ENCODE results near the gene ERC2. TPM values are rescaled to one million over a fixed set of nuclear protein-coding genes. Genes with fewer than 3 reads are reported as not detected.

ERC2 gene
- total and polyA plus RNA-seq, 2 of the 13 experiments (the other 11 are each of a cell fraction or from before 2014, with no cell fraction given) = 0.16 to 0.22 TPM

DNA sequence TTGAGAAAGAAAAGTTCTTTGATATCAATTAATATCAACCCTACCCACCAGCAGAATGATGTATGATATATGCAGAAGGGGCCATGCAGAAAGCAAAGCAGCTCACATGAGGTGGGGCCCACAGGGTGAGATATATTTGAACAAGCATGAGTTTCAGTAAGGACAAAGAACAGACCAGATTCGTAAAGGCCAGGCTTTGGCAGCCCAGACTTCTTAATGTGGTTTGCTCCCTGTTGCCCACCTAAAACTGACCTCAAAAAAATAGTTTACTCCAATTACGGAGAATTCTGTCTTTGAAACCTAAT is 725.5 kb downstream of the ERC2 start:
- in situ Hi-C loops (cut with HindIII; ENCODE audit: extremely low pct_ligation_motif_present, low pct_unique_long_range_greater_than_20kb) (loop anchor here (10.0 to 25.0 kb wide), 2 partner anchors 258 to 880 kb away; partner anchors contain the start of gene WNT5A), intact Hi-C loops (cut with micrococcal nuclease; ENCODE audit: unreplicated experiment) (no loop called here)
- ChIA-PET CTCF (ENCODE audit: low intra/inter-chr PET ratio, low total read pairs) (no interaction called here), POLR2A (no interaction called here)
- Histone ChIP-seq H3K79me2 (ENCODE audit: insufficient read depth, low read length) (no peaks in the 10 kb centered on the region), H3K4me2 (ENCODE audit: low read depth, low read length) (no peak overlapping the region), H3K4me1 (ENCODE audit: insufficient read depth, low read length) (no peaks in the 10 kb centered on the region), H4K20me1 (ENCODE audit: insufficient read depth, low read length) (no peaks in the 10 kb centered on the region), H3K36me3 (replicated peaks in 1 of 2; ENCODE audit: control insufficient read depth in 1 of 2, insufficient read depth in 2 of 2, low read length in 2 of 2) (no peaks in the 10 kb centered on the region), H3K9me3 (ENCODE audit: low read length) (no peaks in the 10 kb centered on the region), H3K27me3 (ENCODE audit: control insufficient read depth in 1 of 2, insufficient read depth in 2 of 2, low read length in 2 of 2) (no peaks in the 10 kb centered on the region), H3K4me3 (replicated peaks in 1 of 3; ENCODE audit: insufficient read depth in 1 of 3, low read depth in 2 of 3, low read length in 3 of 3) (no peak overlapping the region), H3K27ac (ENCODE audit: extremely low read length, insufficient read depth, low read length) (no peak overlapping the region), H3K9ac (ENCODE audit: insufficient read depth, low read depth, low read length) (no peak overlapping the region), H2AFZ (ENCODE audit: low read length) (no peak overlapping the region)
- ATAC-seq (no peak), FAIRE-seq (no peak), DNase-seq (ENCODE audit: low spot score) (no peak)
- no peak for TF ChIP-seq GZF1 (CRISPR knock-in tag; IDR thresholded peaks at IDR 0.05)
- no peak for TF ChIP-seq ZNF225 (CRISPR knock-in tag; IDR thresholded peaks at IDR 0.05)
- TF ChIP-seq ESRRA (CRISPR knock-in tag; IDR thresholded peaks at IDR 0.05; ENCODE audit: low read depth) = no peak
- 27% methylated on average over 2 of the region's 2 CpGs for WGBS (ENCODE audit: low lambda C conversion rate)
- no TSS peak for BruUV-seq (replicated peaks)

DNA sequence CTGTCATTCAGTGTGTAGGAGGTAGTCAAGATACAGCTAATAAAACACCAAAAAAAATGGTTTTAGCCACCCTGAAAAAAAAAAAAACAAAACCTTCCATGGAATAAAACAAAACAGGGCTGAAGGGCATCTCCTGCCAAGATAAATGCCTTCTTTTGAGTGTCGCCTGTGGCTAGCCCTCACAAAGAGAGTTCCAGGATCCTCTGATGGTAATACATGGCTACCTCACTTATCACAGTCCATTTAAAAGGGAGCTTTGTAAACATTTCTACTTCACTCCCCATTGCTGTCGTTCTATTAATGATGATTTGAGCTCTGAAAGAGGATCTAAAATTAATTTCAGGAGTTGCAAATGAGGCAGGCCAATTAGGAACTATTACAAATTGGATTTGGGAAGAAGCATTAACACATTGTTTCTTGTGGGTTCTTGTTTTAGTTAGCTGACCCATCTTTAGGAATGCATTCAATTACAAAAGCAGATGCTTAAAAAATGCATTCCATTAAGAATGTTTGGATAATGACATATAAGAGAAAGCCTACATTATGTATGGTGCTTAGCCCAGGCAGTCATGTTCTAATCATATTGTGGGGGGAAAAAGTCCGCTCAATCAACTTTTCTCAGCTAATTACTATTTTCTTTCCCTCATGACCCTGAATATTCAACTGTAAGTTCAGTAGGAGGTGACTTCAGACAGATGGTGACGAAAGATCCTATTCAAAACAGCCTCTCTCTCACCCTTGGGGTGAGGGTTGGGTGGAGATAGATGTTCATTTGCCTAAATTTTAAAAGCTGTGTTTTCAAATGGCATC is 726.0 kb downstream of the ERC2 start:
- Histone ChIP-seq H3K9me3 (ENCODE audit: low read length) (no peaks in the 10 kb centered on the region), H4K20me1 (ENCODE audit: insufficient read depth, low read length) (no peaks in the 10 kb centered on the region), H3K27me3 (ENCODE audit: control insufficient read depth in 1 of 2, insufficient read depth in 2 of 2, low read length in 2 of 2) (no peaks in the 10 kb centered on the region), H3K4me2 (ENCODE audit: low read depth, low read length) (no peak overlapping the region), H2AFZ (ENCODE audit: low read length) (no peak overlapping the region), H3K9ac (ENCODE audit: insufficient read depth, low read depth, low read length) (no peak overlapping the region), H3K4me3 (replicated peaks in 1 of 3; ENCODE audit: insufficient read depth in 1 of 3, low read depth in 2 of 3, low read length in 3 of 3) (no peak overlapping the region), H3K79me2 (ENCODE audit: insufficient read depth, low read length) (no peaks in the 10 kb centered on the region), H3K36me3 (replicated peaks in 1 of 2; ENCODE audit: control insufficient read depth in 1 of 2, insufficient read depth in 2 of 2, low read length in 2 of 2) (no peaks in the 10 kb centered on the region), H3K27ac (ENCODE audit: extremely low read length, insufficient read depth, low read length) (no peak overlapping the region), H3K4me1 (ENCODE audit: insufficient read depth, low read length) (no peaks in the 10 kb centered on the region)
- ChIA-PET CTCF (ENCODE audit: low intra/inter-chr PET ratio, low total read pairs) (no interaction called here), POLR2A (no interaction called here)
- WGBS (ENCODE audit: low lambda C conversion rate) = 9% methylated on average over 4 of the region's 4 CpGs
- ATAC-seq (no peak), FAIRE-seq (no peak), DNase-seq (ENCODE audit: low spot score) (no peak)
- in situ Hi-C loops (cut with HindIII; ENCODE audit: extremely low pct_ligation_motif_present, low pct_unique_long_range_greater_than_20kb) = loop anchor here (10.0 to 25.0 kb wide), 2 partner anchors 257 to 880 kb away; partner anchors contain the start of gene WNT5A
- no TSS peak for BruUV-seq (replicated peaks)
- intact Hi-C loops (cut with micrococcal nuclease; ENCODE audit: unreplicated experiment) = no loop called here
- TF ChIP-seq NFYB (CRISPR knock-in tag; IDR thresholded peaks at IDR 0.05) (no peak), ZNF33B (CRISPR knock-in tag; IDR thresholded peaks at IDR 0.05) (no peak), NCOA5 (CRISPR knock-in tag; IDR thresholded peaks at IDR 0.05) (no peak), RXRB (CRISPR knock-in tag; IDR thresholded peaks at IDR 0.05; ENCODE audit: borderline replicate concordance) (no peak), KLF13 (CRISPR knock-in tag; IDR thresholded peaks at IDR 0.05) (no peak), ZNF773 (CRISPR knock-in tag; IDR thresholded peaks at IDR 0.05; ENCODE audit: borderline replicate concordance) (no peak), KDM1A (CRISPR knock-in tag; IDR thresholded peaks at IDR 0.05) (no peak), ZNF18 (CRISPR knock-in tag; IDR thresholded peaks at IDR 0.05; ENCODE audit: insufficient replicate concordance) (no peak), ASH2L (IDR thresholded peaks at IDR 0.05; ENCODE audit: insufficient read length, low read depth, low read length) (no peak), TBL1XR1 (IDR thresholded peaks at IDR 0.05; ENCODE audit: borderline replicate concordance, low read length, partially characterized antibody) (no peak), ZNF432 (CRISPR knock-in tag; IDR thresholded peaks at IDR 0.05; ENCODE audit: borderline replicate concordance) (no peak), MEIS2 (CRISPR knock-in tag; IDR thresholded peaks at IDR 0.05) (no peak), NCOA1 (CRISPR knock-in tag; IDR thresholded peaks at IDR 0.05) (no peak), IKZF5 (CRISPR knock-in tag; IDR thresholded peaks at IDR 0.05) (no peak)
